Activated CD8-positive, alpha-beta T cell treated with anti-CD3 and anti-CD28 coated beads for 36 hours (primary cell): ENCODE results near the gene PACRG. TPM values are rescaled to one million over a fixed set of nuclear protein-coding genes. Genes with fewer than 3 reads are reported as not detected.

ENCODE experiments used
- ATAC-seq: fragments of 200-7000 bp; cut with Tn5 transposase; one replicate; pipeline ENCODE4 v1.10.0; 2021; ENCODE audit warnings: mild to moderate bottlenecking, moderate library complexity
- CTCF ChIA-PET: fragments of 350-600 bp; sonication (Branson Sonifier 250); formaldehyde crosslinking; loops from one replicate; lab custom pipeline; 2021; ENCODE audit warnings: antibody characterized with exemption; lab: Charles Lee
- POLR2A ChIA-PET: fragments of 350-600 bp; sonication (Branson Sonifier 250); formaldehyde crosslinking; loops from one replicate; lab custom pipeline; 2021; ENCODE audit warnings: antibody characterized with exemption; lab: Charles Lee
- DNase-seq: peaks from one replicate; pipeline ENCODE4 v3.0.0-alpha.2; 2020
- H3K27ac Mint-ChIP-seq: one replicate; pipeline ENCODE4 v1.8.0; 2021; ENCODE audit warnings: mild to moderate bottlenecking, mixed read lengths
- H3K27me3 Mint-ChIP-seq: one replicate; pipeline ENCODE4 v1.8.0; 2021; ENCODE audit warnings: mixed read lengths
- H3K36me3 Mint-ChIP-seq: one replicate; pipeline ENCODE4 v1.8.0; 2021; ENCODE audit warnings: low read depth, mixed read lengths
- H3K4me1 Mint-ChIP-seq: one replicate; pipeline ENCODE4 v1.8.0; 2021; ENCODE audit warnings: low read depth, mixed read lengths
- H3K4me3 Mint-ChIP-seq: one replicate; pipeline ENCODE4 v1.8.0; 2021; ENCODE audit warnings: mild to moderate bottlenecking, moderate library complexity, mixed read lengths
- H3K9me3 Mint-ChIP-seq: one replicate; pipeline ENCODE4 v1.8.0; 2021; ENCODE audit warnings: mixed read lengths
- intact Hi-C: fragments of 100-400 bp; cut with micrococcal nuclease; formaldehyde crosslinking; loops from one replicate; pipeline ENCODE4 v1.10.0; 2022
- total RNA-seq, 2 experiments: library from RNA; stranded (reverse); gene quantifications; one replicate each; pipeline ENCODE4 v1.2.3, GENCODE V29; 2021
- TF ChIP-seq, protein P1 (sequence below): fragments of 200-600 bp; IDR thresholded peaks from one replicate; pipeline ENCODE4 v1.8.0; 2022; ENCODE audit warnings: antibody characterized with exemption, mild to moderate bottlenecking

The PACRG gene
- total RNA-seq, 2 experiments from 2014 or later: not detected

DNA sequence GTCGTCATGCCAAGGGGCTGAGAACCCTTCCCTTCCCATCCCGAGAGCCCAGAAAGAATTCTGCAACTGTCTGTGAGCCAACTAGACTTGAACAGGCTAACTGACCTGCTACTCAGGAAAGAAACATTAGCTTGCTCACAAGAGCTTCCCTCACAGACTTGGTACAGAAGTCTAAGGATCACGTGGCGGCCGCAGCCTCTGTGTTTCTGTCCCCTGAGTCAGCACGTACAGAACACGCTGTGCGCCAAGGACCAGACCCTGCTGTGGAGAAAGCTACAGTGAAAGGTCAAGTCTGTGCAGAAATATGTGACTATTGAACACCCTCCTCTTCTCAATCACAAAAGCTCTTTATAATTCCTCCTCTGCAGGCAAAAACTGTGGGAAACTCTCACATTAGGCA is 535.4 kb downstream of the PACRG start:
- Mint-ChIP-seq H3K9me3 (no peaks in the 10 kb centered on the region), H3K4me1 (peaks cover 5% of the 10 kb centered on the region), H3K36me3 (no peaks in the 10 kb centered on the region), H3K27me3 (peaks cover 22% of the 10 kb centered on the region), H3K27ac (no peak overlapping the region), H3K4me3 (no peak overlapping the region)
- intact Hi-C loops: no loop called here
- ChIA-PET CTCF (no interaction called here), POLR2A (no interaction called here)
- TF ChIP-seq, protein P1, sequence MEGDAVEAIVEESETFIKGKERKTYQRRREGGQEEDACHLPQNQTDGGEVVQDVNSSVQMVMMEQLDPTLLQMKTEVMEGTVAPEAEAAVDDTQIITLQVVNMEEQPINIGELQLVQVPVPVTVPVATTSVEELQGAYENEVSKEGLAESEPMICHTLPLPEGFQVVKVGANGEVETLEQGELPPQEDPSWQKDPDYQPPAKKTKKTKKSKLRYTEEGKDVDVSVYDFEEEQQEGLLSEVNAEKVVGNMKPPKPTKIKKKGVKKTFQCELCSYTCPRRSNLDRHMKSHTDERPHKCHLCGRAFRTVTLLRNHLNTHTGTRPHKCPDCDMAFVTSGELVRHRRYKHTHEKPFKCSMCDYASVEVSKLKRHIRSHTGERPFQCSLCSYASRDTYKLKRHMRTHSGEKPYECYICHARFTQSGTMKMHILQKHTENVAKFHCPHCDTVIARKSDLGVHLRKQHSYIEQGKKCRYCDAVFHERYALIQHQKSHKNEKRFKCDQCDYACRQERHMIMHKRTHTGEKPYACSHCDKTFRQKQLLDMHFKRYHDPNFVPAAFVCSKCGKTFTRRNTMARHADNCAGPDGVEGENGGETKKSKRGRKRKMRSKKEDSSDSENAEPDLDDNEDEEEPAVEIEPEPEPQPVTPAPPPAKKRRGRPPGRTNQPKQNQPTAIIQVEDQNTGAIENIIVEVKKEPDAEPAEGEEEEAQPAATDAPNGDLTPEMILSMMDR: no peak
- no peak for ATAC-seq
- DNase-seq: no peak

DNA sequence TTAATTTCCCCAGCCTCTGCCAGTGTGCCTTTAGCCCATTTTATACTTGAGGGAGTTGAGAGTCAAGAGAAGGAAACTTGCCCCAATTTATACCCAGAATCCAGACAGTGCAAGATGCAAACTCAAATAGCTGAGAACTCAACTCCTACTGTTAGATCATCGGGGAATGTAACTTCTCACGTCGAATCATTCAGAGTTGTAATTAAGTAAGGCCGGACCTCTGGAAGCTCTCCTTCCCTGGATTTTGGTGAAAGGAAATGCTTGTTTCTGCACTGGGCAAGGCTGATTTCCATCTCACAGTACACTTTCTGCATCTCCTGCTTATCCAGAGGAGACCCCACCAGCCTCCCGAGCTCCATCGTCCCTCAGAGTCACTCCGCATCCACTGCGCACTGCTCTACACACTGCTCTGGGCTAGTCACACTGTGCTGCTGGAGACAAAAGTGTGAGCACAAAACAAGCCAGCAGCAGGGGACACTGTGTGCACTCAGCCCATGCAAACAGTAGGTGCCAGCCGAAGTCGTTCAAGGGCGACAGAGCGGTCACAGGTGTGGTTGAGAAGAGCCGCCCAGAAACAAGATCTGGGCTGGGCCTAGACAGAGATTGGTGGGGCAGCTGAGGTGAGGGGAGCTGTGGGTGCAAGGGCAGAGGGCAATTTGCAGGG is 536.4 kb downstream of the PACRG start:
- no peaks in the 10 kb centered on the region for H3K9me3 Mint-ChIP-seq
- peaks cover 5% of the 10 kb centered on the region for H3K4me1 Mint-ChIP-seq
- H3K27me3 Mint-ChIP-seq: peaks cover 19% of the 10 kb centered on the region
- no peaks in the 10 kb centered on the region for H3K36me3 Mint-ChIP-seq
- H3K27ac Mint-ChIP-seq: no peak overlapping the region
- no peak for ATAC-seq
- intact Hi-C loops: no loop called here
- TF ChIP-seq, protein P1: no peak
- H3K4me3 Mint-ChIP-seq: no peak overlapping the region
- ChIA-PET CTCF (interaction anchor here (0.7 kb wide), 1 partner anchor 290 kb away, joined by 3 read pairs; no protein-coding TSS in a partner anchor), POLR2A (interaction anchor here (0.6 kb wide), 1 partner anchor 629 kb away, joined by 3 read pairs; no protein-coding TSS in a partner anchor)
- DNase-seq: no peak

DNA sequence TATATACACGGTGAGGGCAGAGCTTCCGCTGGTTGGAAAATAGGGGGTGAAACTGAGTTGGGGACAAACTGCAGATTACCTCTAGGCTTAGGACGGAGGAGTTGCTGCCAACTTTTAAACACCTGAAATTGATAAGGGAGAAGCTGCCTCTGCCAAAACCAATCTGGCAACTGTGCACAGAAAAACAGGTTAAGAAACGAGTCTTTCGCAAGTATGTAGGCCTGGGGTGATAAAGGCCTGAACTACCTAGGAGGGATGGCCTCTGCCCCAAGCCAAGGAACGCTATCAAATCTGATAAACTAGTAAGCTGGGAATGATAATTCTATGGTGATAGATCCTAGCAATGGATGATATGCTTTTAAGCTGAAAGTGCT is 536.9 kb downstream of the PACRG start:
- no peak overlapping the region for H3K4me3 Mint-ChIP-seq
- TF ChIP-seq, protein P1: no peak
- ChIA-PET POLR2A (no interaction called here), CTCF (interaction anchor here (0.7 kb wide), 1 partner anchor 290 kb away, joined by 3 read pairs; no protein-coding TSS in a partner anchor)
- H3K27me3 Mint-ChIP-seq: peaks cover 15% of the 10 kb centered on the region
- ATAC-seq (no peak), DNase-seq (no peak)
- no peaks in the 10 kb centered on the region for H3K9me3 Mint-ChIP-seq
- no peaks in the 10 kb centered on the region for H3K36me3 Mint-ChIP-seq
- H3K27ac Mint-ChIP-seq: no peak overlapping the region
- intact Hi-C loops: no loop called here
- peaks cover 5% of the 10 kb centered on the region for H3K4me1 Mint-ChIP-seq

DNA sequence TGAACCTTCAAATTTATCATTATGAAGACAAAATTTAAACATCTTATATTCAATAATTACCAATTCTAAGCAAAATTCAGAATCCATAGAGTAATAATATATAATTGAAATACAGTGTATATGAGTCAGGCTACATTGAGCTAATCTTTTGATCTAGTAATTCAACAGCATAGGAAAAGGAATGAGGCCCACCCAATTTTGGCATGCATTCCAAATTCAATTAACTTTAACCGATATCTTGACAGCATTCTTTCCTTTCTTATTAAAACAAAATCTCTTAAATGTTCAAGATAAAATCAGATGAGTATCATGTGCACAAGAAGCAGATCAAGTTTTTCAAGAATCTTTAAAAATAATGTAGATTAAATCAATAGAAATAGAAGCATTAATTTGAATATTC is 553.9 kb downstream of the PACRG start:
- intact Hi-C loops: no loop called here
- TF ChIP-seq, protein P1: no peak
- DNase-seq: no peak
- CTCF ChIA-PET: no interaction called here
- POLR2A ChIA-PET: no interaction called here
- ATAC-seq: no peak
- no peaks in the 10 kb centered on the region for H3K9me3 Mint-ChIP-seq
- peaks cover 8% of the 10 kb centered on the region for H3K27me3 Mint-ChIP-seq
- H3K36me3 Mint-ChIP-seq: no peaks in the 10 kb centered on the region
- H3K4me1 Mint-ChIP-seq: no peaks in the 10 kb centered on the region
- H3K27ac Mint-ChIP-seq: no peak overlapping the region
- no peak overlapping the region for H3K4me3 Mint-ChIP-seq

DNA sequence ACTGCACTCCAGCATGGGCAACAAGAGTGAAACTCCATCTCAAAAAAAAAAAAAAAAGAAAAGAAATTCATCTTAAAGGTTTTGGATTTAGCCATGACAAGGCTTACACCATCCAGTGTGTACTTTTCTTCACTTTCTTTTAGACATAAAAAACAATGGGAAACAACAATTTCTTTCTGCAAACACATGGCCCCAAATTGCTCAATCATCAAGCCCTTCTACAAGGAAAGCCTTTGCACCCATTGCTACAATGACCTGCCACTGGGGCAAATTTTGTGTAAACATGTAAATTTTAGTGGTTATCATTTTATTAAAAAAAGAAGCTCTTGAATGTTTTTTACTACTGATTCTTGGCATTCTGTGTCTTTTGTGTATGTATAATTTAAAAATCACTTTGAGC is 554.9 kb downstream of the PACRG start:
- ChIA-PET POLR2A (no interaction called here), CTCF (no interaction called here)
- ATAC-seq (no peak), DNase-seq (no peak)
- no peaks in the 10 kb centered on the region for H3K36me3 Mint-ChIP-seq
- TF ChIP-seq, protein P1: no peak
- no peaks in the 10 kb centered on the region for H3K4me1 Mint-ChIP-seq
- H3K9me3 Mint-ChIP-seq: no peaks in the 10 kb centered on the region
- peaks cover 8% of the 10 kb centered on the region for H3K27me3 Mint-ChIP-seq
- no peak overlapping the region for H3K4me3 Mint-ChIP-seq
- intact Hi-C loops: no loop called here
- no peak overlapping the region for H3K27ac Mint-ChIP-seq
